Muscle layer of duodenum (tissue), 2 donors: ENCODE results near the gene RTF1.

Experiments
- H3K27ac ChIP-seq: one replicate; pipeline ENCODE4 v1.7.0; 2013; ENCODE audit warnings: mild to moderate bottlenecking, low read length
- H3K27me3 ChIP-seq: one replicate; pipeline ENCODE4 v1.7.0; 2013; ENCODE audit warnings: low read depth, mild to moderate bottlenecking, control low read depth, low read length
- H3K36me3 ChIP-seq, 2 donors: one replicate each; pipeline ENCODE4 v1.7.0; 2013; ENCODE audit warnings: low read length in 2 of 2, control low read depth in 1 of 2, mild to moderate bottlenecking in 1 of 2; ENCODE audit not compliant: insufficient read depth in 2 of 2, control insufficient read depth in 1 of 2
- H3K4me1 ChIP-seq, 2 donors: one replicate each; pipeline ENCODE4 v1.7.0; 2013; ENCODE audit warnings: low read length in 2 of 2, mild to moderate bottlenecking in 2 of 2, control low read depth in 1 of 2, moderate library complexity in 1 of 2; ENCODE audit not compliant: insufficient read depth in 2 of 2, control insufficient read depth in 1 of 2
- H3K4me3 ChIP-seq, 2 donors: one replicate each; pipeline ENCODE4 v1.7.0; 2013; ENCODE audit warnings: low read length in 2 of 2, low read depth in 1 of 2, mild to moderate bottlenecking in 1 of 2
- H3K9me3 ChIP-seq, 2 donors: one replicate each; pipeline ENCODE4 v1.7.0; 2013; ENCODE audit warnings: low read length in 2 of 2, control low read depth in 1 of 2, mild to moderate bottlenecking in 1 of 2; ENCODE audit not compliant: control insufficient read depth in 1 of 2
- donor health status: healthy.

Gene RTF1

GRCh38 chr15:41501191-41501917 is 84.5 kb downstream of the RTF1 start:
- Histone ChIP-seq H3K27me3 (peaks cover 15% of the 10 kb centered on the region), H3K9me3 (no peaks in the 10 kb centered on the region), H3K4me1 (peaks cover 0 to 17% of the 10 kb centered on the region in 2 donors), H3K36me3 (no peaks in the 10 kb centered on the region), H3K4me3 (peak overlapping the region in 1 of 2 donors; percentile 55), H3K27ac (no peak overlapping the region)

GRCh38 chr15:41501931-41502794 is 85.3 kb downstream of the RTF1 start:
- Histone ChIP-seq H3K27ac (no peak overlapping the region), H3K9me3 (no peaks in the 10 kb centered on the region), H3K4me3 (peak overlapping the region; percentile 33 to 55), H3K4me1 (peaks cover 0 to 17% of the 10 kb centered on the region in 2 donors), H3K36me3 (no peaks in the 10 kb centered on the region), H3K27me3 (peaks cover 15% of the 10 kb centered on the region)

- H3K27me3 ChIP-seq, result peaks cover 15% of the 10 kb centered on the region
- H3K9me3 ChIP-seq, result no peaks in the 10 kb centered on the region
- no peaks in the 10 kb centered on the region for H3K36me3 ChIP-seq
- peaks cover 0 to 17% of the 10 kb centered on the region in 2 donors for H3K4me1 ChIP-seq
- H3K27ac ChIP-seq, result no peak overlapping the region
- H3K4me3 ChIP-seq, result peak overlapping the region; percentile 33 to 55
Measured at GRCh38 chr15:41502795-41503668, 86.1 kb downstream of the RTF1 start.

GRCh38 chr15:41503669-41504010 is 86.7 kb downstream of the RTF1 start:
- no peak overlapping the region for H3K27ac ChIP-seq
- peaks cover 15% of the 10 kb centered on the region for H3K27me3 ChIP-seq
- no peak overlapping the region for H3K4me3 ChIP-seq
- peaks cover 0 to 17% of the 10 kb centered on the region in 2 donors for H3K4me1 ChIP-seq
- H3K36me3 ChIP-seq, result no peaks in the 10 kb centered on the region
- no peaks in the 10 kb centered on the region for H3K9me3 ChIP-seq

GRCh38 chr15:41504751-41505492 is 88.0 kb downstream of the RTF1 start:
- Histone ChIP-seq H3K27me3 (peaks cover 15% of the 10 kb centered on the region), H3K4me1 (peaks cover 0 to 17% of the 10 kb centered on the region in 2 donors), H3K9me3 (no peaks in the 10 kb centered on the region), H3K36me3 (no peaks in the 10 kb centered on the region), H3K4me3 (no peak overlapping the region), H3K27ac (no peak overlapping the region)

- no peak overlapping the region for H3K27ac ChIP-seq
- H3K36me3 ChIP-seq, result no peaks in the 10 kb centered on the region
- no peaks in the 10 kb centered on the region for H3K9me3 ChIP-seq
- peaks cover 0 to 17% of the 10 kb centered on the region in 2 donors for H3K4me1 ChIP-seq
- H3K4me3 ChIP-seq, result no peak overlapping the region
- peaks cover 15% of the 10 kb centered on the region for H3K27me3 ChIP-seq
Measured at GRCh38 chr15:41505776-41506175, 88.9 kb downstream of the RTF1 start.

GRCh38 chr15:41506796-41507341 is 90.0 kb downstream of the RTF1 start:
- Histone ChIP-seq H3K27me3 (peaks cover 10% of the 10 kb centered on the region), H3K36me3 (no peaks in the 10 kb centered on the region), H3K4me3 (no peak overlapping the region), H3K27ac (no peak overlapping the region), H3K4me1 (peaks cover 0 to 20% of the 10 kb centered on the region in 2 donors), H3K9me3 (no peaks in the 10 kb centered on the region)

GRCh38 chr15:41507820-41508290 is 91.0 kb downstream of the RTF1 start:
- H3K27ac ChIP-seq, result no peak overlapping the region
- no peaks in the 10 kb centered on the region for H3K9me3 ChIP-seq
- H3K27me3 ChIP-seq, result peaks cover 11% of the 10 kb centered on the region
- no peak overlapping the region for H3K4me3 ChIP-seq
- H3K36me3 ChIP-seq, result no peaks in the 10 kb centered on the region
- peaks cover 0 to 20% of the 10 kb centered on the region in 2 donors for H3K4me1 ChIP-seq

GRCh38 chr15:41510728-41511127 is 93.8 kb downstream of the RTF1 start:
- no peak overlapping the region for H3K4me3 ChIP-seq
- H3K36me3 ChIP-seq, result no peaks in the 10 kb centered on the region
- H3K27me3 ChIP-seq, result peaks cover 23% of the 10 kb centered on the region
- H3K27ac ChIP-seq, result no peak overlapping the region
- peaks cover 4 to 28% of the 10 kb centered on the region in 2 donors for H3K4me1 ChIP-seq
- H3K9me3 ChIP-seq, result no peaks in the 10 kb centered on the region

GRCh38 chr15:41511331-41511898 is 94.5 kb downstream of the RTF1 start:
- Histone ChIP-seq H3K27ac (no peak overlapping the region), H3K27me3 (peaks cover 23% of the 10 kb centered on the region), H3K4me1 (peaks cover 4 to 28% of the 10 kb centered on the region in 2 donors), H3K9me3 (no peaks in the 10 kb centered on the region), H3K4me3 (peak overlapping the region in 1 of 2 donors; percentile 67), H3K36me3 (no peaks in the 10 kb centered on the region)
